ENCODE results near the gene LMAN1.

The LMAN1 gene

DNA sequence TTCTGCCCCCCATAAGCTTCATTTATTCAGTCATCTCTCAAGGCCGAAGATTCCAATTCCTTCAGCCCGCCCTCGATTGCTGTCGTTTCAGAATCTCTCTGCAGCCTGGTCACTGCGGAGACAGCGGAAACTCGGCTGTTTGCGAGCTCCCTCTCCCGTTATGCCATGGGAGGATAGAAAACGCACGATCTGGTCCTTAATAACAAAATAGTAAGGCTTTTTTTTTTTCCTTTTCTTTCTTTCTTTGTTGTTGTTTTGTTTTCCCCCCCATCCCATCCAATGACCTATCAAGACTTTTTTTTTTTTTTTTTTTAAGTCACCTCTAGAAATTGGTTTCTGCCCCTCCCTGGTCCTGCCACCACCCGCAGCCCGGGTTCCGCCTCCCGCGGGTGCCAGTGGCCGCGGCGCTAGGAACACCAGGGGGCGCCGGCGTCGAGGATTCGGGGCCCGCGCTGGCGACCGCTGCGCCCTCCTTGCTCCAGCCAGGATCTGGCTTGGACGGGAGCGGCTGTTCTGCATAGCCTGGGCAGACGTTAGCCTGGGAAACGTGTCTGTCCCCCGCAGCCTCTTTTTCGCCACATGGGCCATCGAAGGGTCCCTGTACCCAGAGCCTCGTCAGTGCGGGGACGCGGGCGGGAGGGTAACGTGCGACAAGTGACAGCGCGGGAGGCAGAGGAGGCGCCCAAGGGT, 50.7 kb downstream of the LMAN1 start (continued):
- TF ChIP-seq, protein P1, sequence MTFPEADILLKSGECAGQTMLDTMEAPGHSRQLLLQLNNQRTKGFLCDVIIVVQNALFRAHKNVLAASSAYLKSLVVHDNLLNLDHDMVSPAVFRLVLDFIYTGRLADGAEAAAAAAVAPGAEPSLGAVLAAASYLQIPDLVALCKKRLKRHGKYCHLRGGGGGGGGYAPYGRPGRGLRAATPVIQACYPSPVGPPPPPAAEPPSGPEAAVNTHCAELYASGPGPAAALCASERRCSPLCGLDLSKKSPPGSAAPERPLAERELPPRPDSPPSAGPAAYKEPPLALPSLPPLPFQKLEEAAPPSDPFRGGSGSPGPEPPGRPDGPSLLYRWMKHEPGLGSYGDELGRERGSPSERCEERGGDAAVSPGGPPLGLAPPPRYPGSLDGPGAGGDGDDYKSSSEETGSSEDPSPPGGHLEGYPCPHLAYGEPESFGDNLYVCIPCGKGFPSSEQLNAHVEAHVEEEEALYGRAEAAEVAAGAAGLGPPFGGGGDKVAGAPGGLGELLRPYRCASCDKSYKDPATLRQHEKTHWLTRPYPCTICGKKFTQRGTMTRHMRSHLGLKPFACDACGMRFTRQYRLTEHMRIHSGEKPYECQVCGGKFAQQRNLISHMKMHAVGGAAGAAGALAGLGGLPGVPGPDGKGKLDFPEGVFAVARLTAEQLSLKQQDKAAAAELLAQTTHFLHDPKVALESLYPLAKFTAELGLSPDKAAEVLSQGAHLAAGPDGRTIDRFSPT (tag by site-specific recombination; IDR thresholded peaks at IDR 0.05), result peak; percentile 49; the same call in 1 of the 2 replicates
- TF ChIP-seq KLF1 (tag by site-specific recombination; IDR thresholded peaks at IDR 0.05) (peak; percentile 55), YY2 (tag by site-specific recombination; IDR thresholded peaks at IDR 0.05) (no peak), ZNF558 (tag by site-specific recombination; IDR thresholded peaks at IDR 0.05) (no peak), GLIS2 (tag by site-specific recombination; IDR thresholded peaks at IDR 0.05) (peak; percentile 92), ZNF23 (tag by site-specific recombination; IDR thresholded peaks at IDR 0.05; ENCODE audit: borderline replicate concordance) (no peak), HOXC10 (CRISPR knock-in tag; IDR thresholded peaks at IDR 0.05) (no peak), ZNF610 (tag by site-specific recombination; IDR thresholded peaks at IDR 0.05; ENCODE audit: borderline replicate concordance) (no peak), ZNF341 (tag by site-specific recombination; IDR thresholded peaks at IDR 0.05; ENCODE audit: low read depth) (peak; percentile 91)
- TF ChIP-seq, protein P2, sequence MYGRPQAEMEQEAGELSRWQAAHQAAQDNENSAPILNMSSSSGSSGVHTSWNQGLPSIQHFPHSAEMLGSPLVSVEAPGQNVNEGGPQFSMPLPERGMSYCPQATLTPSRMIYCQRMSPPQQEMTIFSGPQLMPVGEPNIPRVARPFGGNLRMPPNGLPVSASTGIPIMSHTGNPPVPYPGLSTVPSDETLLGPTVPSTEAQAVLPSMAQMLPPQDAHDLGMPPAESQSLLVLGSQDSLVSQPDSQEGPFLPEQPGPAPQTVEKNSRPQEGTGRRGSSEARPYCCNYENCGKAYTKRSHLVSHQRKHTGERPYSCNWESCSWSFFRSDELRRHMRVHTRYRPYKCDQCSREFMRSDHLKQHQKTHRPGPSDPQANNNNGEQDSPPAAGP (tag by site-specific recombination; IDR thresholded peaks at IDR 0.05), result 0 out of 2 replicates have a peak, but pooled peaks have one; percentile 55
- TF ChIP-seq, protein P3, sequence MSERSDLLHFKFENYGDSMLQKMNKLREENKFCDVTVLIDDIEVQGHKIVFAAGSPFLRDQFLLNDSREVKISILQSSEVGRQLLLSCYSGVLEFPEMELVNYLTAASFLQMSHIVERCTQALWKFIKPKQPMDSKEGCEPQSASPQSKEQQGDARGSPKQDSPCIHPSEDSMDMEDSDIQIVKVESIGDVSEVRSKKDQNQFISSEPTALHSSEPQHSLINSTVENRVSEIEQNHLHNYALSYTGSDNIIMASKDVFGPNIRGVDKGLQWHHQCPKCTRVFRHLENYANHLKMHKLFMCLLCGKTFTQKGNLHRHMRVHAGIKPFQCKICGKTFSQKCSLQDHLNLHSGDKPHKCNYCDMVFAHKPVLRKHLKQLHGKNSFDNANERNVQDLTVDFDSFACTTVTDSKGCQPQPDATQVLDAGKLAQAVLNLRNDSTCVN (tag by site-specific recombination; optimal IDR thresholded peaks at IDR 0.05), result peak; percentile 69

DNA sequence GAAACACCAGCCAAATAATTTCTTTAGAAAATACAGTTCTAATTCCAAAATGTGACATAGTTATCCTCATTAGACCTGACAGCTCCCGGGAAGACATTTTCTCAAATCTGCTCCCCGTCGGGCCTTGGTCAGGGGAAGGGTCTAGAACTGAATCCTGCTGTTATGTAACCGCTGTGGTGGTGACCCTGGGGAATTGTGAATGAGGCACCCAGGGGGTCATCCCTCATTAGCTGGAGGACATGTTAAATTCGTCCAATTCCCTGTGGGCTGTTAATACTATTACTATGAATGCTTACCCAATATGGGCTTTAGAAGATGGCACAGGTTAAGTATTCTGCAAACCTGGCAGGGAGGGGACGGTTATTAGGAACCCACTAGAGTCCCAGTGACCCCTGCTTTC, 52.4 kb downstream of the LMAN1 start:
- Histone ChIP-seq H3K9me3 (ENCODE audit: control insufficient read depth, insufficient read depth, low read depth, low read length) (no peaks in the 10 kb centered on the region), H3K36me3 (ENCODE audit: control insufficient read depth in 2 of 2, insufficient read depth in 1 of 2, low read length in 2 of 2) (no peaks in the 10 kb centered on the region), H3K4me3 (ENCODE audit: low read depth, low read length) (no peak overlapping the region), H3K4me1 (ENCODE audit: control insufficient read depth, insufficient read depth, low read length) (peaks cover 5% of the 10 kb centered on the region), H3K27ac (ENCODE audit: extremely low read depth, low read depth, low read length) (no peak overlapping the region)
- ChIA-PET POLR2A (no interaction called here), CTCF (interaction anchor here (0.6 to 4.3 kb wide), 5 partner anchors 12 to 1243 kb away, joined by 3 to 37 read pairs (median 3); partner anchors contain the start of gene CPLX4)
- TF ChIP-seq GLI2 (tag by site-specific recombination; IDR thresholded peaks at IDR 0.05; ENCODE audit: borderline replicate concordance, low read depth) (no peak), ZNF266 (tag by site-specific recombination; IDR thresholded peaks at IDR 0.05; ENCODE audit: low read depth) (no peak), ZNF341 (tag by site-specific recombination; IDR thresholded peaks at IDR 0.05; ENCODE audit: low read depth) (no peak), ZNF664 (tag by site-specific recombination; IDR thresholded peaks at IDR 0.05) (no peak), ZNF837 (tag by site-specific recombination; IDR thresholded peaks at IDR 0.05) (no peak), ZNF324 (tag by site-specific recombination; IDR thresholded peaks at IDR 0.05) (no peak), ZNF776 (tag by site-specific recombination; IDR thresholded peaks at IDR 0.05; ENCODE audit: borderline replicate concordance) (no peak), ZIC2 (tag by site-specific recombination; IDR thresholded peaks at IDR 0.05) (no peak)
- TF ChIP-seq, protein P4, sequence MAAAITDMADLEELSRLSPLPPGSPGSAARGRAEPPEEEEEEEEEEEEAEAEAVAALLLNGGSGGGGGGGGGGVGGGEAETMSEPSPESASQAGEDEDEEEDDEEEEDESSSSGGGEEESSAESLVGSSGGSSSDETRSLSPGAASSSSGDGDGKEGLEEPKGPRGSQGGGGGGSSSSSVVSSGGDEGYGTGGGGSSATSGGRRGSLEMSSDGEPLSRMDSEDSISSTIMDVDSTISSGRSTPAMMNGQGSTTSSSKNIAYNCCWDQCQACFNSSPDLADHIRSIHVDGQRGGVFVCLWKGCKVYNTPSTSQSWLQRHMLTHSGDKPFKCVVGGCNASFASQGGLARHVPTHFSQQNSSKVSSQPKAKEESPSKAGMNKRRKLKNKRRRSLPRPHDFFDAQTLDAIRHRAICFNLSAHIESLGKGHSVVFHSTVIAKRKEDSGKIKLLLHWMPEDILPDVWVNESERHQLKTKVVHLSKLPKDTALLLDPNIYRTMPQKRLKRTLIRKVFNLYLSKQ (tag by site-specific recombination; IDR thresholded peaks at IDR 0.05; ENCODE audit: borderline replicate concordance), result no peak
- TF ChIP-seq, protein P3 (tag by site-specific recombination; optimal IDR thresholded peaks at IDR 0.05), result no peak
